GM12891 (cell line): ENCODE measurements around the gene AJUBA.

Source experiments
- PAX5 ChIP-seq: IDR thresholded peaks from 2 replicates; pipeline ENCODE4 v1.6.1; 2011; ENCODE audit warnings: low read length, moderate library complexity, mild to moderate bottlenecking; ENCODE audit not compliant: insufficient read depth, severe bottlenecking
- POLR2A ChIP-seq: IDR thresholded peaks from 2 replicates; pipeline ENCODE4 v1.6.1; 2011; ENCODE audit warnings: low read depth, low read length, control low read depth
- POLR2AphosphoS5 ChIP-seq: IDR thresholded peaks from 2 replicates; pipeline ENCODE4 v1.6.1; 2011; ENCODE audit warnings: low read depth, low read length, control low read depth
- POU2F2 ChIP-seq: IDR thresholded peaks from 2 replicates; pipeline ENCODE4 v1.6.1; 2011; ENCODE audit warnings: low read depth, mild to moderate bottlenecking, control low read depth, low read length, moderate library complexity
- SPI1 ChIP-seq: IDR thresholded peaks from 2 replicates; pipeline ENCODE4 v1.6.1; 2011; ENCODE audit warnings: low read depth, low read length, control low read depth
- TAF1 ChIP-seq: IDR thresholded peaks from 2 replicates; pipeline ENCODE4 v1.6.1; 2011; ENCODE audit warnings: low read depth, low read length, control low read depth

DNA sequence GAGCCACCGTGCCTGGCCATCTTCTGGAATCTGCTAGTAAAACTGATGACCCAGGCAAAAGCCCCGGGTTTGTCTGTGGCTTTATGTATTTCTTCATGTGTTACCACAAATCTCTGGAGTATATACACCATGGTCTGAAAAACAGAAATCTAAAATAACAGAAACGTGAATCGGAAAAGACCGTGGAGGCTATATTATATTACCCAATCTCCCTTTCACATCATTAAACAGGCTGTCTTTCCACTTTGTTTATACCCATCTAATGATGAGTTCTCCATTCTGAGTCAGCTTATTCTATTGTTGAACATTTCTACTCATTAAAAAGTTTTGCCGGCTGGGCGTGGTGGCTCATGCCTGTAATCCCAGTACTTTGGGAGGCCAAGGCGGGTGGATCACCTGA is 9.5 kb upstream of the AJUBA start:
- TF ChIP-seq POLR2A (no peak), POLR2AphosphoS5 (no peak), TAF1 (no peak), POU2F2 (no peak), SPI1 (no peak), PAX5 (no peak)
